NCI-H82 (cell line): ENCODE data around the gene INF2.
A peak's percentile ranks its signal among the peaks of the same experiment; 100 is the strongest.

Source experiments
- DNase-seq: peaks from one replicate; lab custom pipeline; 2025; lab: John Stamatoyannopoulos, UW

Gene INF2

DNA sequence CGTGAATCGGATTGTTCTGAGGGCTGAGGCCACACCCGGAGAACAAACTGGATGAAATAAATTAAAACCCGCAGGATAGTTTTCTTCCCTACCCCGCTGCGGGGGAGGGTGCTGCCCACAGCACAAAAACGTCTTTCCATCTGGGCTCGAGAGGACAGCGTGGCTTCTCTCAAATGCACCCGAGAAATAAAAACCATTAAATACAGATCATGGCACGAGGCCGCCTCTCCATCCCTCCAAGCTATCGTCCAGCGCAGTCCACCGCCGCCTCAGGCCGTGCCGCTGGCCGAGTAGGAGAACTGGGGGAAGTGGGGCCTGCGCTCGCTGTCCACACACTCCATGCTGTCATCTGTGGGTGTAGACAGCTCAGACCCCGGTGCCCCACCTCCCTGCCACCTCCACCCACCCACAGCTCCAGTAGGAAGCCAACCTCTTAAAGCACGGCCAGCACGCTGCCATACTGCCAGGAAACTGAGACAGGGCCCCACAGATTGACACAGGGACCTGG, 80.7 kb downstream of the INF2 start:
- no peak for DNase-seq

DNA sequence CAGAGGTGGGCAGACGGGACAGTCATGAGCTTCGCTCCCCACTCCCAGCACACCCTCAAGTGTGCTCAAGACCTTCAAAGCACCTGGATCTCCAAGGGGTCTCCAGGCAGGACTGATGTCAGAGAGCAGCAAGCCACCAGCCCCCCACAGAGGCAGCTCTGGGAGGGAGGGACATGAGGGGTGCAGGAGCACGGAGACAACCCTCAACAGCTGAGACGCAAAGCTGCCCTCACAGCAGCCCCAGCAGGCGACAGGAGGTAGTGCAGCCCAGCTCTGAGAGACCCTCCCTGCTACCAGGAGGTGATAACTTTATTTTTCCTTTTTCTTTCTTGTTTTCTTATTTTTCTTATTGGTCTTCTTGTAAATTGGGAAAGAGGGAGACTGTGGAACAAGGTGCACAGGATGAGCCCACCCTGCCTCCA, 81.4 kb downstream of the INF2 start:
- peak; percentile 5 for DNase-seq

DNA sequence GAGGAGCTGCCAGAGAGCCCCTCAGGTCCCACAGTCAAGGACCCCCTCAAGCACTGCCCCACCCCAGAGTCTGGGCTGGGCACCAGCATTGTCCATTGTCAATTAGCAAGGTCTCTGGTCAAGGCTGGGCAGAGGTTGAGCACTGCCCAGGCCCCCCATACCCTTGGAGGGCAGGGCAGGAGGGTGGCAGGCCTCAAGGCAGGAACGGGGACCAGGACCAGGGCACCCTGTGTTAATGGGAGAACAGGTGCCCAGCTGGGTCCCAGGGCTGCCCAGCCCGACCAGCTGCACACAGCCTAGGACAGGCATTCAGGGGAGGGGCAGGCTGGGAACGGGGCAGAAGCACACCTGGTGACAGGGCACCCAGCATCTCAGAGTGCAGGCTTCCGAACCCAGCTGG, 82.0 kb downstream of the INF2 start:
- DNase-seq = no peak
